Smooth muscle cell (in vitro differentiated cells): ENCODE measurements around the gene RTP1. TPM values are rescaled to one million over a fixed set of nuclear protein-coding genes. Genes with fewer than 3 reads are reported as not detected.

Source experiments
- DNase-seq: peaks from one replicate; lab custom pipeline; 2025; ENCODE audit not compliant: unreplicated experiment; lab: John Stamatoyannopoulos, UW
- H2AFZ ChIP-seq: fragments of 200-600 bp; sonication (generic); 2 replicates; pipeline ENCODE4 v1.6.0; 2016; ENCODE audit warnings: antibody characterized with exemption, low read depth, mild to moderate bottlenecking
- H3F3A ChIP-seq: fragments of 200-600 bp; sonication (generic); 2 replicates; pipeline ENCODE4 v1.6.0; 2017; ENCODE audit warnings: antibody characterized with exemption, low read depth
- H3K27ac ChIP-seq: fragments of 200-600 bp; sonication (generic); 2 replicates; pipeline ENCODE4 v1.5.1; 2016; ENCODE audit warnings: low read depth, mild to moderate bottlenecking
- H3K27me3 ChIP-seq: fragments of 200-600 bp; sonication (generic); 2 replicates; pipeline ENCODE4 v1.6.1; 2016; ENCODE audit warnings: low read depth, mild to moderate bottlenecking
- H3K36me3 ChIP-seq: fragments of 200-600 bp; sonication (generic); 2 replicates; pipeline ENCODE4 v1.5.1; 2016; ENCODE audit warnings: low read depth
- H3K4me1 ChIP-seq: fragments of 200-600 bp; sonication (generic); 2 replicates; pipeline ENCODE4 v1.5.1; 2016; ENCODE audit warnings: low read depth
- H3K4me2 ChIP-seq: fragments of 200-600 bp; sonication (generic); 2 replicates; pipeline ENCODE4 v1.6.0; 2016; ENCODE audit warnings: mild to moderate bottlenecking
- H3K4me3 ChIP-seq: fragments of 200-600 bp; sonication (generic); 2 replicates; pipeline ENCODE4 v1.5.1; 2016; ENCODE audit warnings: mild to moderate bottlenecking
- H3K79me2 ChIP-seq: fragments of 200-600 bp; sonication (generic); 2 replicates; pipeline ENCODE4 v1.6.0; 2016; ENCODE audit warnings: low read depth, mild to moderate bottlenecking
- H3K9ac ChIP-seq: fragments of 200-600 bp; sonication (generic); 2 replicates; pipeline ENCODE4 v1.6.0; 2016; ENCODE audit warnings: low read depth
- H3K9me3 ChIP-seq: fragments of 200-600 bp; sonication (generic); replicated peaks from 2 replicates; pipeline ENCODE4 v1.5.1; 2016; ENCODE audit warnings: low read depth
- H4K20me1 ChIP-seq: fragments of 200-600 bp; sonication (generic); 2 replicates; pipeline ENCODE4 v1.6.0; 2016; ENCODE audit warnings: low read depth
- WGBS: methylation state at CpG from one replicate; pipeline ENCODE4 v1.1.7; 2016; ENCODE audit warnings: low lambda C conversion rate; 5-methylcytosine and 5-hydroxymethylcytosine counted together
- polyA plus RNA-seq: library from polyadenylated mRNA; unstranded; fragments of >200 nt; fragmentation: Nextera tagmentation; extraction: Ambion mirVana; gene quantifications from 2 replicates; pipeline ENCODE4 v1.2.1, GENCODE V29; 2016
- total RNA-seq: library from RNA; depleted of rRNA; stranded (reverse); fragments of >200 nt; gene quantifications from 2 replicates; pipeline ENCODE4 v1.2.3, GENCODE V29; 2014
- TF ChIP-seq, protein P1 (sequence below): fragments of 200-600 bp; sonication (generic); IDR thresholded peaks from 2 replicates; pipeline ENCODE4 v1.5.1; 2017; ENCODE audit warnings: borderline replicate concordance, mild to moderate bottlenecking, antibody characterized with exemption; ENCODE audit not compliant: insufficient read depth, poor library complexity, severe bottlenecking

Gene RTP1
- total and polyA plus RNA-seq, 2 experiments from 2014 or later = not detected

DNA sequence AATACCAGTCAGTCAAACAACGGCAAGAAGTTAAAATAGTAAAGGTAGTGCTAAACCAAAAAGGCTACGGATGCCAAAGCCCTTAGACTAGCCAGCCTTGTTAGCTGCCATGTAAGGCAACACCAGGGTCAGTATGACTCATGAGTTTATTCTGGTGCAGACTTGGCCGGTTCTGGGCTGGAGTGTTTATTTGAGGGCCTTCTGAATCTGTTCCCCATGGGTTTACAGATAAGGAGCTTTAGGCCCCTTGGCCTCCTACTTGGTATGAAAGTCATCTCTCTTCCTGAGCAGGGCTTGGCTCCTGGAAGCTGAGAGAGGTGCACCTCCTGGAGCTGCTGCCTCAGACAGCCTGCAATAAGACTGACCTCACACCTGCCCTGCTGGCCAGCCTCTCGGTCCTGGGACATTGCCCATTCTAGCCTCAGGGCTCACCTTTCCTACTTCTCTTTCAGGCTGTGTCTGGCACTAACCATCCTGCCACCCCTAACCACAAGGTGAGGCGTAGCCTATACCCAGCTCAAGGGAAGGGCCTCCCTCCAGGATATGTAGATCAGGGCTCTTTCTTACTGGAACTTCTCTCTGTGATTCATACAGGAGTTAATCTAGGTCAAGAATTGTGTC is 10.4 kb upstream of the RTP1 start:
- Histone ChIP-seq H3K79me2 (no peaks in the 10 kb centered on the region), H3K4me1 (peaks cover 29% of the 10 kb centered on the region), H3K4me2 (peak overlapping the region; percentile 60), H3K27ac (peak overlapping the region; percentile 61), H3K36me3 (no peaks in the 10 kb centered on the region), H3K4me3 (no peak overlapping the region), H3F3A (peaks cover 6% of the 10 kb centered on the region), H3K27me3 (no peaks in the 10 kb centered on the region), H3K9ac (no peak overlapping the region), H3K9me3 (no peaks in the 10 kb centered on the region), H2AFZ (peak overlapping the region; percentile 35), H4K20me1 (no peaks in the 10 kb centered on the region)
- no peak for DNase-seq
- TF ChIP-seq, protein P1, sequence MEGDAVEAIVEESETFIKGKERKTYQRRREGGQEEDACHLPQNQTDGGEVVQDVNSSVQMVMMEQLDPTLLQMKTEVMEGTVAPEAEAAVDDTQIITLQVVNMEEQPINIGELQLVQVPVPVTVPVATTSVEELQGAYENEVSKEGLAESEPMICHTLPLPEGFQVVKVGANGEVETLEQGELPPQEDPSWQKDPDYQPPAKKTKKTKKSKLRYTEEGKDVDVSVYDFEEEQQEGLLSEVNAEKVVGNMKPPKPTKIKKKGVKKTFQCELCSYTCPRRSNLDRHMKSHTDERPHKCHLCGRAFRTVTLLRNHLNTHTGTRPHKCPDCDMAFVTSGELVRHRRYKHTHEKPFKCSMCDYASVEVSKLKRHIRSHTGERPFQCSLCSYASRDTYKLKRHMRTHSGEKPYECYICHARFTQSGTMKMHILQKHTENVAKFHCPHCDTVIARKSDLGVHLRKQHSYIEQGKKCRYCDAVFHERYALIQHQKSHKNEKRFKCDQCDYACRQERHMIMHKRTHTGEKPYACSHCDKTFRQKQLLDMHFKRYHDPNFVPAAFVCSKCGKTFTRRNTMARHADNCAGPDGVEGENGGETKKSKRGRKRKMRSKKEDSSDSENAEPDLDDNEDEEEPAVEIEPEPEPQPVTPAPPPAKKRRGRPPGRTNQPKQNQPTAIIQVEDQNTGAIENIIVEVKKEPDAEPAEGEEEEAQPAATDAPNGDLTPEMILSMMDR = no peak
- 29% methylated on average over 5 of the region's 5 CpGs for WGBS

DNA sequence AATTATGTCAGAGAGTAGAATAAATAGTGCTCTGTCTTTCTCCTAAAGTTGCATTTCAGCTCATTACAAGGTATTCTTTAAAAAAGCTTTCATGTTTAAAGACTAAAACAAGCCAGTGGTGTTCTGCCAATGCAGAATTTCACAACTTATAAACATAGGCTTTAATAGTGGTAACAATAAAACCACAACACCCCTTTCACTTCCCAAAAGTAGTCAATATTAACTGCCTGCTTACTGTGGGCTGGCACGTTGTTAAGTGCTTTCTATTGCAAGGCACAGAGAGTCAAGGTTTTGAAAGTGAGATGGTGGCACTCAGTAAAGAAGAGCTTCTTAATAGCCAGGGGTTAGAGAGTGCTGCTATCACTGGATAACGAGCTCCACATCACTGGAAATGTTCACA is 8.4 kb upstream of the RTP1 start:
- WGBS = 56% methylated on average over 2 of the region's 2 CpGs
- peak overlapping the region; percentile 35 for H3K4me2 ChIP-seq

DNA sequence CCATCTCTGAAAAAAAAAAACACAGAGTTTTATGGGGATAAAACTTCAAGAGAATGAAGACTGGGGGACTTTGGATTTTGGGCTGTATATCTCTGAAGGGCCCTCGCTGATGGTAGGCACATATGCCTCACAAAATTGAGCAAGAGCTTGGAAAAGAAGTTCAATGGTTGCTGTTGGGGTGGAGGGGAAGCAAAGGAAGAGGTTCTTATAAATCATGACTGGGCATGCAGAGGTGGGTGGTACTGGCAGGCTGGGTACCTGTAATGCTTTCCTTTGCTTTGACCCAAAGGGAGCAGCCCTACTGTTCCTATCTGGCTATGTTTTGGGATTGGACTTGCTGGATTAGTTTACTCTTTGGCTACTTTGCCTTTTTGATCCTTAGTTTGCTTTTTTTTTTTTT is 6.0 kb upstream of the RTP1 start:
- H3K4me2 ChIP-seq = no peak overlapping the region
- 89% methylated on average over 1 of the region's 1 CpG for WGBS
- no peaks in the 10 kb centered on the region for H3F3A ChIP-seq
- TF ChIP-seq, protein P1 = no peak
- H3K9ac ChIP-seq = no peak overlapping the region
- H2AFZ ChIP-seq = no peak overlapping the region
- no peaks in the 10 kb centered on the region for H3K27me3 ChIP-seq
- no peak for DNase-seq
- H3K36me3 ChIP-seq = no peaks in the 10 kb centered on the region
- H3K79me2 ChIP-seq = no peaks in the 10 kb centered on the region
- H3K9me3 ChIP-seq = no peaks in the 10 kb centered on the region
- peaks cover 6% of the 10 kb centered on the region for H3K4me1 ChIP-seq
- H4K20me1 ChIP-seq = no peaks in the 10 kb centered on the region
- no peak overlapping the region for H3K27ac ChIP-seq
- no peak overlapping the region for H3K4me3 ChIP-seq

More for the DNA sequence above, 8.4 kb upstream of the RTP1 start:
- H3K27ac ChIP-seq = no peak overlapping the region
- H3F3A ChIP-seq = peaks cover 4% of the 10 kb centered on the region
- H3K4me3 ChIP-seq = no peak overlapping the region
- H3K4me1 ChIP-seq = peaks cover 15% of the 10 kb centered on the region
- no peak overlapping the region for H2AFZ ChIP-seq
- H3K27me3 ChIP-seq = no peaks in the 10 kb centered on the region
- DNase-seq = no peak
- H3K9ac ChIP-seq = no peak overlapping the region
- no peaks in the 10 kb centered on the region for H3K79me2 ChIP-seq
- TF ChIP-seq, protein P1 = no peak
- no peaks in the 10 kb centered on the region for H3K36me3 ChIP-seq
- no peaks in the 10 kb centered on the region for H3K9me3 ChIP-seq
- no peaks in the 10 kb centered on the region for H4K20me1 ChIP-seq

DNA sequence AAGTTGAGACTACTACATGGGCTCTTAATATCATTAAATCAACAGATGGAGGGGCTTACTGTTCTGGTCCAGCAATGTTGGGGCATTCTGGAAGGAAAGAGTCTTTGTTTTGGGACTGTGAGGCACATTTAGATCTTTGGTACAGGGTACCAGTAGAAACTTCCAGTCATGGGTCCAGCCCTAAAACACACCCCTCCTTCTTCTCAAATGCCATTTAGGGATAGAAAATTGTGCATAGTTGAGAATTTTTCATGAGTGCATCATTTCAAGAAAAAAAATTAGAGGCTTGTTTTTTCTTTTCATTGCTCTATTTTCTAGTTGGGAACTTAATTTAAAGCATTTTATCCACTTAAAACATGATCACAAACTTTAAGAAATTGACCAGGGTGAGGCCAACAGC is 4.1 kb upstream of the RTP1 start:
- Histone ChIP-seq H3K4me3 (no peak overlapping the region), H4K20me1 (no peaks in the 10 kb centered on the region), H3K9ac (no peak overlapping the region), H3K36me3 (no peaks in the 10 kb centered on the region), H3K4me1 (peaks cover 3% of the 10 kb centered on the region), H3K79me2 (no peaks in the 10 kb centered on the region), H3K4me2 (no peak overlapping the region), H2AFZ (no peak overlapping the region), H3K27me3 (no peaks in the 10 kb centered on the region), H3K9me3 (no peaks in the 10 kb centered on the region), H3F3A (no peaks in the 10 kb centered on the region), H3K27ac (no peak overlapping the region)
- TF ChIP-seq, protein P1 = no peak
- DNase-seq = no peak
